Stimulated activated CD4-positive, alpha-beta T cell treated with anti-CD3 and anti-CD28 coated beads, Interleukin-4, amount 100 ng/mL, for 24 hours (primary cell): ENCODE data around the gene KAT5.
"Not testable (repeated sequence)": the region's sequence is repeated elsewhere in the genome, so short reads cannot be mapped to it uniquely, and the experiment has no call there.

Source experiments
- DNase-seq: peaks from one replicate; pipeline ENCODE4 v3.0.0-alpha.2; 2020

The KAT5 gene

GRCh38 chr11:65762169-65762568, 50.1 kb downstream of the KAT5 start:
- not testable (repeated sequence) for DNase-seq

DNA sequence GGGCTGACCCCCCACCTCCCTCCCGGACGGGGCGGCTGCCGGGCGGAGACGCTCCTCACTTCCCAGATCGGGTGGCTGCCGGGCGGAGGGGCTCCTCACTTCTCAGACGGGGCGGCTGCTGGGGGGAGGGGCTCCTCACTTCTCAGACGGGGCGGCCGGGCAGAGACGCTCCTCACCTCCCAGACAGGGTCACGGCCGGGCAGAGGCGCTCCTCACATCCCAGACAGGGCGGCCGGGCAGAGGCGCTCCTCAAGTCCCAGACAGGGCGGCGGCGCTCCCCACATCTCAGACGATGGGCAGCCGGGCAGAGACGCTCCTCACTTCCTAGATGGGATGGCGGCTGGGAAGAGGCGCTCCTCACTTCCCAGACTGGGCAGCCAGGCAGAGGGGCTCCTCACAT, 50.8 kb downstream of the KAT5 start:
- DNase-seq, result not testable (repeated sequence)

DNA sequence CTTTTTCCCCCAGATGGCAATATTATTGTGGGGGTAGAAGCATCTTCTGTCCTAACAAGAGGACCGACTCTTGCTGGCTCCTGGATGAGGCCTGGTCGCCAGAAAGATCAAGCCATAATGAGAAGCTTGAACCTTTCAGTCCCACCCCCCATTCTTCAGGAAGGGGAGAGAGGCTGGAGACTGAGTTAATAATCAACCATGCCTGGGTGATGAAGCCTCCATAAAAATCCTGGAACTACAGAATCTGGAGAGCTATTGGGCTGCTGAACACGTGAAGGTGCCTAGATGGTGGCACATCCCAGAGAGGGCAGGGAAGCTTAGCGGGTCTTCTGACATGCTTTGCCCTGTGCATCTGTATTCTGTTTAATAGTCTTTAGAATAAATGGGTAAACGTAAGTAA, 52.4 kb downstream of the KAT5 start:
- no peak for DNase-seq

- DNase-seq, result no peak
Measured at GRCh38 chr11:65766535-65766934, 54.5 kb downstream of the KAT5 start.

GRCh38 chr11:65767406-65767805, 55.4 kb downstream of the KAT5 start:
- DNase-seq, result no peak

DNA sequence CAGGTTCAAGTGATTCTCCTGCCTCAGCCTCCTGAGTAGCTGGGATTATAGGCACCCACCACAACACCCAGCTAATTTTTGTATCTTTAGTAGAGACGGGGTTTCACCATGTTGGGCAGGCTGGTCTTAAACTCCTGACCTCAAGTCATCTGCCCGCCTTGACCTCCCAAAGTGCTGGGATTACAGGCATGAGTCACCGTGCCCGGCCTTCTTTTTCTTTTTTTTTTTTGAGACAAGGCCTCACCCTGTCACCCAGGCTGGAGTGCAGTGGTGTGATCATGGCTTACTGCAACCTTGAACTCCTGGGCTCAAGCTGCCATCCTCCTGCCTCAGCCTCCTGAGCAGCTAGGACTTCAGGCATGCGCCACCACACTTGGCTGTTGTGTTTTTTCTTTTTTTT, 55.8 kb downstream of the KAT5 start:
- not testable (repeated sequence) for DNase-seq
